IMR-90 (cell line): Measurements from ENCODE around the gene SRMS. TPM values are rescaled to one million over a fixed set of nuclear protein-coding genes. Genes with fewer than 3 reads are reported as not detected.

Experiments used
- ATAC-seq: fragments of 200-7000 bp; cut with Tn5 transposase; 2 replicates; pipeline ENCODE4 v1.9.1; 2020; ENCODE audit warnings: low read depth, mild to moderate bottlenecking, moderate library complexity
- BruUV-seq: library from RNA; stranded (reverse); fragments of 400-500 nt; replicated peaks from 2 replicates; lab custom pipeline; 2021; lab: Mats Ljungman, UMichigan
- CTCF ChIA-PET: fragments of 300-600 bp; formaldehyde crosslinking; extraction: SDS; loops from one replicate; lab custom pipeline; 2021; ENCODE audit warnings: antibody characterized with exemption; lab: Yijun Ruan, JAX
- POLR2A ChIA-PET: fragments of 300-600 bp; sonication (Branson Sonifier 250); formaldehyde crosslinking; loops from one replicate; lab custom pipeline; 2022; ENCODE audit warnings: antibody characterized with exemption; ENCODE audit not compliant: unreplicated experiment; lab: Charles Lee
- DNase-seq: peaks from one replicate; pipeline ENCODE4 v3.0.0; 2013
- H2AFZ ChIP-seq: replicated peaks from 2 replicates; pipeline ENCODE3; 2013; ENCODE audit warnings: low read length, mild to moderate bottlenecking; ENCODE audit not compliant: poor library complexity
- H2AK5ac ChIP-seq: 2 replicates; pipeline ENCODE4 v1.6.1; 2013; ENCODE audit warnings: low read depth, low read length, inconsistent platforms
- H2AK9ac ChIP-seq: replicated peaks from 2 replicates; pipeline ENCODE3; 2013; ENCODE audit warnings: mild to moderate bottlenecking, low read depth, low read length, moderate library complexity; ENCODE audit not compliant: poor library complexity
- H2BK120ac ChIP-seq: 2 replicates; pipeline ENCODE4 v1.6.1; 2013; ENCODE audit warnings: low read depth, low read length, inconsistent platforms
- H2BK15ac ChIP-seq: 3 replicates; pipeline ENCODE4 v1.6.1; 2013; ENCODE audit warnings: low read depth, low read length, inconsistent platforms
- H2BK20ac ChIP-seq: 2 replicates; pipeline ENCODE4 v1.6.1; 2013; ENCODE audit warnings: low read depth, mild to moderate bottlenecking, inconsistent platforms, low read length, moderate library complexity
- H2BK5ac ChIP-seq: 2 replicates; pipeline ENCODE4 v1.6.1; 2013; ENCODE audit warnings: mild to moderate bottlenecking, low read depth, low read length, inconsistent platforms; ENCODE audit not compliant: poor library complexity, severe bottlenecking
- H3K14ac ChIP-seq: replicated peaks from 2 replicates; pipeline ENCODE4 v1.6.1; 2013; ENCODE audit warnings: low read depth, low read length, inconsistent platforms
- H3K18ac ChIP-seq: 2 replicates; pipeline ENCODE4 v1.6.1; 2013; ENCODE audit warnings: low read depth, low read length, control low read depth
- H3K23ac ChIP-seq: 2 replicates; pipeline ENCODE4 v1.6.1; 2013; ENCODE audit warnings: low read depth, low read length, inconsistent platforms
- H3K27ac ChIP-seq: 2 replicates; pipeline ENCODE4 v1.5.1; 2013; ENCODE audit warnings: mild to moderate bottlenecking, control low read depth, low read length; ENCODE audit not compliant: insufficient read depth
- H3K27me3 ChIP-seq: 2 replicates; pipeline ENCODE4 v1.6.1; 2013; ENCODE audit warnings: low read length; ENCODE audit not compliant: control insufficient read depth, insufficient read depth
- H3K36me3 ChIP-seq: 2 replicates; pipeline ENCODE4 v1.6.1; 2013; ENCODE audit warnings: low read length, mixed read lengths; ENCODE audit not compliant: control insufficient read depth, insufficient read depth
- H3K4ac ChIP-seq: 2 replicates; pipeline ENCODE4 v1.6.1; 2013; ENCODE audit warnings: low read depth, low read length, inconsistent platforms
- H3K4me1 ChIP-seq: 2 replicates; pipeline ENCODE4 v1.6.1; 2013; ENCODE audit warnings: low read length, mixed read lengths; ENCODE audit not compliant: control insufficient read depth, insufficient read depth
- H3K4me2 ChIP-seq: 2 replicates; pipeline ENCODE4 v1.6.1; 2013; ENCODE audit warnings: low read depth, mild to moderate bottlenecking, control low read depth, low read length, moderate library complexity
- H3K4me3 ChIP-seq: 2 replicates; pipeline ENCODE4 v1.5.1; 2013; ENCODE audit warnings: low read depth, mild to moderate bottlenecking, control low read depth, low read length, moderate library complexity; ENCODE audit not compliant: insufficient read depth
- H3K56ac ChIP-seq: 2 replicates; pipeline ENCODE4 v1.6.1; 2013; ENCODE audit warnings: low read length, inconsistent platforms; ENCODE audit not compliant: insufficient read depth; ENCODE audit errors: extremely low read depth
- H3K79me1 ChIP-seq, 2 experiments: 2 replicates each; pipeline ENCODE4 v1.6.1; 2013; ENCODE audit warnings: low read length in 2 of 2, inconsistent platforms in 1 of 2, low read depth in 1 of 2
- H3K9ac ChIP-seq: 2 replicates; pipeline ENCODE4 v1.6.1; 2013; ENCODE audit warnings: low read depth, low read length, control low read depth
- H3K9me1 ChIP-seq: 2 replicates; pipeline ENCODE4 v1.6.1; 2013; ENCODE audit warnings: low read length, inconsistent platforms; ENCODE audit not compliant: insufficient read depth
- H3K9me3 ChIP-seq: 2 replicates; pipeline ENCODE4 v1.6.1; 2013; ENCODE audit warnings: low read length; ENCODE audit not compliant: control insufficient read depth, insufficient read depth
- H4K20me1 ChIP-seq: 2 replicates; pipeline ENCODE4 v1.6.1; 2013; ENCODE audit warnings: low read length, inconsistent platforms; ENCODE audit not compliant: insufficient read depth
- H4K5ac ChIP-seq: 2 replicates; pipeline ENCODE4 v1.6.1; 2013; ENCODE audit warnings: mild to moderate bottlenecking, low read depth, low read length, control low read depth
- H4K8ac ChIP-seq, 2 experiments: 2 replicates each; pipeline ENCODE4 v1.6.1; 2013; ENCODE audit warnings: low read depth in 2 of 2, low read length in 2 of 2, control low read depth in 1 of 2, inconsistent platforms in 1 of 2
- H4K91ac ChIP-seq: 2 replicates; pipeline ENCODE4 v1.6.1; 2013; ENCODE audit warnings: low read depth, low read length, inconsistent platforms; ENCODE audit not compliant: insufficient read depth
- CEBPB ChIP-seq: IDR thresholded peaks from 2 replicates; pipeline ENCODE4 v1.6.1; 2012; ENCODE audit warnings: low read depth, low read length, improper control_type of control experiment
- CHD1 ChIP-seq: IDR thresholded peaks from 2 replicates; pipeline ENCODE4 v1.6.1; 2012; ENCODE audit warnings: low read depth, low read length, improper control_type of control experiment
- CTCF ChIP-seq: conservative IDR thresholded peaks from 2 replicates; pipeline ENCODE4 v1.5.1; 2012; ENCODE audit warnings: mild to moderate bottlenecking, low read depth, low read length, improper control_type of control experiment
- MAZ ChIP-seq: IDR thresholded peaks from 2 replicates; pipeline ENCODE4 v1.6.1; 2012; ENCODE audit warnings: low read depth, mild to moderate bottlenecking, low read length, improper control_type of control experiment, moderate library complexity, borderline replicate concordance
- MXI1 ChIP-seq: IDR thresholded peaks from 2 replicates; pipeline ENCODE4 v1.6.1; 2012; ENCODE audit warnings: low read depth, mild to moderate bottlenecking, low read length, moderate library complexity, borderline replicate concordance
- RAD21 ChIP-seq: IDR thresholded peaks from 2 replicates; pipeline ENCODE4 v1.6.1; 2012; ENCODE audit warnings: low read length, improper control_type of control experiment
- RCOR1 ChIP-seq: IDR thresholded peaks from 2 replicates; pipeline ENCODE4 v1.6.1; 2012; ENCODE audit warnings: mild to moderate bottlenecking, low read length, improper control_type of control experiment; ENCODE audit not compliant: insufficient replicate concordance
- USF2 ChIP-seq: fragments of 150-350 bp; IDR thresholded peaks from 2 replicates; pipeline ENCODE4 v1.6.1; 2017; ENCODE audit warnings: mild to moderate bottlenecking, antibody characterized with exemption, low read length, low read depth
- WGBS, 2 experiments: methylation state at CpG; one replicate each; pipeline versions ENCODE4 v1.1.5 to v1.1.7; 2013; ENCODE audit warnings: missing lambda C conversion rate in 2 of 2; ENCODE audit not compliant: insufficient read length in 1 of 2; ENCODE audit errors: extremely low coverage in 2 of 2; 5-methylcytosine and 5-hydroxymethylcytosine counted together
- dilution Hi-C: fragments of 300-500 bp; cut with HindIII; formaldehyde crosslinking; loops from one replicate; pipeline ENCODE4 v1.14.3; 2018; ENCODE audit warnings: low sequenced_read_pairs; ENCODE audit not compliant: unreplicated experiment
- in situ Hi-C: fragments of 300-500 bp; cut with MboI; formaldehyde crosslinking; loops from 3 replicates; pipeline ENCODE4 v1.14.3; 2019; ENCODE audit warnings: low sequenced_read_pairs, inconsistent platforms, mixed read lengths
- intact Hi-C: fragments of 100-400 bp; cut with micrococcal nuclease; formaldehyde crosslinking; loops from 2 replicates; pipeline ENCODE4 v1.10.0; 2022
- polyA plus RNA-seq, 3 experiments: library from polyadenylated mRNA; depleted of rRNA; stranded (reverse); fragments of >200 nt; gene quantifications; 2 replicates each; pipeline ENCODE4 v1.2.3, GENCODE V29; 2012; ENCODE audit warnings: low replicate concordance in 1 of 3
- total RNA-seq: library from RNA; depleted of rRNA; stranded (reverse); fragments of >200 nt; gene quantifications from 2 replicates; pipeline ENCODE4 v1.2.3, GENCODE V29; 2012

SRMS gene
- total and polyA plus RNA-seq, 2 of the 4 experiments (the other 2 are of a cell fraction): not detected

DNA sequence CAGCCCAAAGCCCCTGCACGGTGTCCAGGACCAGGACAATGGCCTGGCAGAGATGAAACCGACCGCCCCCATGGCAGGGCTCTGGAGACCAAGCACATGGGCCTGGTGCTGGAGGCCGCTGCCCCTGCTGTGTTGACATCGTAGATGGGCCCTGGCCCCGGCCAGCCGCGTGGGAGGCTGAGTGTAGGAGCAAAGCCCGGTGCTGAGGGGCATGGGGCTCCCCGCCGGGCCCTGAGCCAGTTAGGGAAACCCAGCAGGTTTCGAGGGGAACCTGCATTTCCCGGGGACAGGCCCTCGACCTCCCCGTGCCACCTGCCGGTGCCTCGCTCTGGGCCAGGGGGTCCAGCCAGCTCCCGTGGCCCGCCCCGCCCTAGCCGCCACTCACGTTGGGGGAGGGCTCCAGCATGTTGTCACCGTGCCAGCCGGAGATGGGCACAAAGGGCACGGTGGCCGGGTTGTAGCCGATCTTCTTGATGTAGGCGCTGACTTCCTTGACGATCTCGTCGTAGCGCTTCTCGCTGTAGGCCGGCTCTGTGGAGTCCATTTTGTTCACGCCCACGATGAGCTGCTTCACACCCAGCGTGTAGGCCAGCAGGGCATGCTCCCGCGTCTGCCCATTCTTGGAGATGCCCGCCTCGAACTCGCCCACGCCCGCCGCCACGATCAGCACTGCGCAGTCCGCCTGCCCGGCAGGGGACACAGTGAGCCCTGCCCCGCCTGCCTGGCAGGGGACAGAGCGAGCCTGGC, 53.0 kb downstream of the SRMS start:
- H3K18ac ChIP-seq: no peak overlapping the region
- H3K9ac ChIP-seq: no peak overlapping the region
- intact Hi-C loops (no loop called here), dilution Hi-C loops (no loop called here), in situ Hi-C loops (no loop called here)
- H4K8ac ChIP-seq: no peak overlapping the region
- H3K23ac ChIP-seq: no peak overlapping the region
- no peaks in the 10 kb centered on the region for H3K9me1 ChIP-seq
- H4K91ac ChIP-seq: no peak overlapping the region
- H3K14ac ChIP-seq: no peak overlapping the region
- H3K56ac ChIP-seq: no peak overlapping the region
- no peak overlapping the region for H3K4ac ChIP-seq
- H3K4me2 ChIP-seq: no peak overlapping the region
- no peak overlapping the region for H2BK5ac ChIP-seq
- CTCF ChIA-PET: no interaction called here
- no peak overlapping the region for H2AK9ac ChIP-seq
- no peaks in the 10 kb centered on the region for H3K79me1 ChIP-seq
- no peaks in the 10 kb centered on the region for H3K36me3 ChIP-seq
- H2BK15ac ChIP-seq: no peak overlapping the region
- peaks cover 7% of the 10 kb centered on the region for H3K27me3 ChIP-seq
- BruUV-seq: no TSS peak
- no peak overlapping the region for H2AK5ac ChIP-seq
- DNase-seq (no peak), ATAC-seq (no peak)
- peaks cover 4% of the 10 kb centered on the region for H4K20me1 ChIP-seq
- no peak overlapping the region for H3K4me3 ChIP-seq
- H2BK20ac ChIP-seq: no peak overlapping the region
- no peak overlapping the region for H2AFZ ChIP-seq
- 81% methylated on average over 32 of the region's 51 CpGs; no CpG with 5 or more reads in 1 of the 2 experiments for WGBS, 2 experiments
- TF ChIP-seq CTCF (no peak), MAZ (no peak), USF2 (no peak), RCOR1 (no peak), RAD21 (no peak), MXI1 (no peak), CHD1 (no peak), CEBPB (no peak)
- no peak overlapping the region for H3K27ac ChIP-seq
- H2BK120ac ChIP-seq: no peak overlapping the region
- H4K5ac ChIP-seq: no peak overlapping the region
- POLR2A ChIA-PET: no interaction called here
- 0 out of 2 replicates have a peak, but pooled peaks cover 3% of the 10 kb centered on the region for H3K4me1 ChIP-seq
- no peaks in the 10 kb centered on the region for H3K9me3 ChIP-seq
